Immature natural killer cell (primary cell): ENCODE data around the gene GNB5. TPM values are rescaled to one million over a fixed set of nuclear protein-coding genes. Genes with fewer than 3 reads are reported as not detected.
A peak's percentile ranks its signal among the peaks of the same experiment; 100 is the strongest.
"Not testable (repeated sequence)": the region's sequence is repeated elsewhere in the genome, so short reads cannot be mapped to it uniquely, and the experiment has no call there.

ENCODE experiments used
- DNase-seq, 3 donors: peaks; one replicate each; pipeline ENCODE4 v3.0.0; 2022; ENCODE audit warnings: mixed read lengths in 1 of 3
- H3K27ac Mint-ChIP-seq, 6 donors: one replicate each; pipeline ENCODE4 v1.8.0; 2020; ENCODE audit warnings: mixed read lengths in 6 of 6, mild to moderate bottlenecking in 5 of 6, inconsistent platforms in 4 of 6, moderate library complexity in 3 of 6
- H3K27me3 Mint-ChIP-seq, 3 donors: one replicate each; pipeline ENCODE4 v1.8.0; 2020 to 2021; ENCODE audit warnings: low read depth in 3 of 3, mild to moderate bottlenecking in 3 of 3, mixed read lengths in 3 of 3, moderate library complexity in 3 of 3, inconsistent platforms in 1 of 3
- H3K36me3 Mint-ChIP-seq, 3 donors: one replicate each; pipeline ENCODE4 v1.8.0; 2020; ENCODE audit warnings: mixed read lengths in 3 of 3, inconsistent platforms in 2 of 3, mild to moderate bottlenecking in 2 of 3
- H3K4me1 Mint-ChIP-seq, 2 donors: one replicate each; pipeline ENCODE4 v1.8.0; 2020; ENCODE audit warnings: inconsistent platforms in 2 of 2, mild to moderate bottlenecking in 2 of 2, mixed read lengths in 2 of 2, moderate library complexity in 1 of 2
- H3K4me3 Mint-ChIP-seq, 5 donors: one replicate each; pipeline ENCODE4 v1.8.0; 2020; ENCODE audit warnings: mild to moderate bottlenecking in 5 of 5, mixed read lengths in 5 of 5, inconsistent platforms in 3 of 5, moderate library complexity in 3 of 5
- H3K9me3 Mint-ChIP-seq, 6 donors: one replicate each; pipeline ENCODE4 v1.8.0; 2020; ENCODE audit warnings: mild to moderate bottlenecking in 6 of 6, mixed read lengths in 6 of 6, inconsistent platforms in 4 of 6, moderate library complexity in 3 of 6
- polyA plus RNA-seq, 3 donors: library from polyadenylated mRNA; unstranded; fragments of 300-500 nt; fragmentation: Illumina TruSeq; gene quantifications; one replicate each; pipeline ENCODE4 v1.2.3, GENCODE V29; 2021

GNB5 gene
- polyA plus RNA-seq, 3 donors from 2014 or later, result 19.0 to 23.6 (median 22.3) TPM

DNA sequence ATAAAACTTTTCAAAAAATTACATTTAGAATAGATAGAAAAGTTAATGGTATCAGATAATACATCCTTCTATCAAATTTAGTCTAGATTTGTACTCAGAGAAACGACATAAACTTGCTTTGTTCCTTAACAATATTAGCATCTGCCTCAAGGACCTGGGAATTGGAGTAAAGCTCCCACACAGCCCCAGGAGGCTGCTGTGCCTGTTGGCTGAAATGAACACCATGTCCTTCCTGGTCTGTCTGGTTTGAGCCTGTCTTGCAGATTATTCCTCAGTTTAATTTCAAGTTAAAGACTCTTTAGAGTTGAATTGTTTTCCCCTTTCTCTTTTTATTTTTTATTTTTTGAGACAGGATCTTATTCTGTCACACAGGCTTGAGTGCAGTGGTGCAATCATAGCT lies 19.4 kb downstream of the GNB5 start:
- DNase-seq, result no peak
- peaks cover 2 to 6% of the 10 kb centered on the region in 2 donors for H3K4me1 Mint-ChIP-seq
- H3K27me3 Mint-ChIP-seq, result peaks cover 1 to 2% (median 2%) of the 10 kb centered on the region in 3 donors
- no peak overlapping the region for H3K4me3 Mint-ChIP-seq
- peaks cover 0 to 5% (median 0%) of the 10 kb centered on the region in 3 donors for H3K36me3 Mint-ChIP-seq
- no peak overlapping the region for H3K27ac Mint-ChIP-seq
- no peaks in the 10 kb centered on the region for H3K9me3 Mint-ChIP-seq

DNA sequence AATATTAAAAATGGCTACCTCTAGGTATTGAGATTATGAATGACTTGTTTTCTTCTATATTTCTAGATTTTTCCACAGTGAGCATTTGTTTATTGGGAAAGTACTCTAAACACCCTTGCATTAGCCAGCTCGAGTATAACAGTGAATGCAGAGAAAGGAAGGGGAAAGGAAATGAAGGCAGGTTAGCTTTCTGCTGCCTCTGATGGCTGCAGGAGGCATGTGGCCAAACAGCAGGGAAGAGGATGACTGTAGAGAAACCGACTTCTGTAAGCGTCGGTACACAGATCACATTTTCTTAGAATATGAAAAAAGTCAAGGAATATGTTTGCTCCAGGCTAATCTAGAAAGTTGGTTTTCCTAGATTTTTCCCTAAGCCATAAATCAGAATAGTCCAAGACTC lies 19.8 kb downstream of the GNB5 start:
- Mint-ChIP-seq H3K9me3 (no peaks in the 10 kb centered on the region), H3K4me3 (no peak overlapping the region), H3K27me3 (peaks cover 0 to 2% (median 1%) of the 10 kb centered on the region in 3 donors), H3K27ac (peak overlapping the region in 1 of 6 donors; percentile 5), H3K4me1 (peaks cover 2 to 6% of the 10 kb centered on the region in 2 donors), H3K36me3 (peaks cover 0 to 5% (median 0%) of the 10 kb centered on the region in 3 donors)
- no peak for DNase-seq

DNA sequence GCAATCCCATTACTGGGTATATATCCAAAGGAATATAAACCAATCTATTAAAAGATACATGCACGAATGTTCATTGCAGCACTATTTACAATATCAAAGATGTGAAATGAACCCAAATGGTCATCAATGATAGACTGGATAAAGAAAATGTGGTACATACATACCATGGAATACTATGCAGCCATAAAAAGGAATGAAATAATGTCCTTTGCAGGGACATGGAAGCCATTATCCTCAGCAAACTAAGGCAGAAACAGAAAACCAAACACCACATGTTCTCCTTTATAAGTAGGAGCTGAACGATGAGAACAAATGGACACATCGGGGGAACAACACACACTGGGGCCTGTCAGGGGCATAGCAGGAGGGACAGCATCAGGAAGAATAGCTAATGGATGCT lies 21.0 kb downstream of the GNB5 start:
- not testable (repeated sequence) for H3K4me1 Mint-ChIP-seq, DNase-seq, H3K9me3 Mint-ChIP-seq, H3K4me3 Mint-ChIP-seq, H3K27ac Mint-ChIP-seq, H3K27me3 Mint-ChIP-seq, H3K36me3 Mint-ChIP-seq

DNA sequence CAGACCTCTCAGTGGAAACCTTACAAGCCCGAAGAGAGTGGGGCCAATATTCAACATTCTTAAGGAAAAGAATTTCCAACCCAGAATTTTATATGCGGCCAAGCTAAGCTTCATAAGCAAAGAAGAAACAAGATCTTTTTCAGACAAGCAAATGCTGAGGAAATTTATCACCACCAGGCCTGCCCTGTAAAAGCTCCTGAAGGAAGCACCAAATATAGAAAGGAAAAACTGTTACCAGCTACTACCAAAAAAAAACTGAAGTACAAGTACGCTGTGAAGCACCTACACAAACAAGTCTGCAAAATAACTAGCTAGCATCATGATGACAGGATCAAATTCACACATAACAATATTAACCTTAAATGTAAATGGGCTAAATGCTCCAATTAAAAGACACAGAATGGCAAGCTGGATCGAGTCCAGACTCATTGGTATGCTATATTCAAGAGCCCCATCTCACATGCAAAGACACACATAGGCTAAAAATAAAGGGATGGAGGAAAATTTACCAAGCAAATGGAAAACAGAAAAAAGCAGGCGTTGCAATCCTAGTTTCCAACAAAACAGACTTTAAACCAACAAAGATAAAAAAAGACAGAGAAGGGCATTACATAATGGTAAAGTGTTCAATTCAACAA lies 25.6 kb downstream of the GNB5 start:
- H3K4me3 Mint-ChIP-seq, H3K4me1 Mint-ChIP-seq, H3K36me3 Mint-ChIP-seq: not testable (repeated sequence)

DNA sequence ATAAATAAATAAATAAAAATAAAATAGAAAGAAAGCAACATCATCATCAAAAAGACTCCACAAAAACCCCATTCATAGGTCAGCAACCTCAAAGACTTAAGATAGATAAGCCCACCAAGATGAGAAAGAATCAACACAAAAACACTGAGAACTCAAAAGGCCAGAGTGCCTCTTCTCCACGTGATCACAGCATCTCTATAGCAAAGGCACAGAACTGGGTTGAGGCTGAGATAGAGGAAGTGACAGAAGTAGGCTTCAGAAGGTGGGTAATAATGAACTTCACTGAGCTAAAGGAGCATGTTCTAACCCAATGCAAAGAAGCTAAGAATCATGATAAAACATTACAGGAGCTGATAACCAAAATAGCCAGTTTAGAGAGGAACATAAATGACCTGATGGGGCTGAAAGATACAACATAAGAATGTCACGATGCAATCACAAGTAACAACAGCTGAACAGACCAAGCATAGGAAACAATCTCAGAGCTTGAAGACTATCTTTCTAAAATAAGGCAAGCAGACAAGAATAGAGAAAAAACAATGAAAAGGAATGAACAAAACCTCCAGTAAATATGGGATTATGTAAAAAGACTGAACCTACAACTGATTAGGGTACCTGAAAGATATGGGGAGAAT lies 26.4 kb downstream of the GNB5 start:
- Mint-ChIP-seq H3K27ac (no peak overlapping the region), H3K4me3 (no peak overlapping the region)
- DNase-seq, result no peak

More for the DNA sequence above, 25.6 kb downstream of the GNB5 start:
- not testable (repeated sequence) for H3K9me3 Mint-ChIP-seq, DNase-seq, H3K27me3 Mint-ChIP-seq, H3K27ac Mint-ChIP-seq

DNA sequence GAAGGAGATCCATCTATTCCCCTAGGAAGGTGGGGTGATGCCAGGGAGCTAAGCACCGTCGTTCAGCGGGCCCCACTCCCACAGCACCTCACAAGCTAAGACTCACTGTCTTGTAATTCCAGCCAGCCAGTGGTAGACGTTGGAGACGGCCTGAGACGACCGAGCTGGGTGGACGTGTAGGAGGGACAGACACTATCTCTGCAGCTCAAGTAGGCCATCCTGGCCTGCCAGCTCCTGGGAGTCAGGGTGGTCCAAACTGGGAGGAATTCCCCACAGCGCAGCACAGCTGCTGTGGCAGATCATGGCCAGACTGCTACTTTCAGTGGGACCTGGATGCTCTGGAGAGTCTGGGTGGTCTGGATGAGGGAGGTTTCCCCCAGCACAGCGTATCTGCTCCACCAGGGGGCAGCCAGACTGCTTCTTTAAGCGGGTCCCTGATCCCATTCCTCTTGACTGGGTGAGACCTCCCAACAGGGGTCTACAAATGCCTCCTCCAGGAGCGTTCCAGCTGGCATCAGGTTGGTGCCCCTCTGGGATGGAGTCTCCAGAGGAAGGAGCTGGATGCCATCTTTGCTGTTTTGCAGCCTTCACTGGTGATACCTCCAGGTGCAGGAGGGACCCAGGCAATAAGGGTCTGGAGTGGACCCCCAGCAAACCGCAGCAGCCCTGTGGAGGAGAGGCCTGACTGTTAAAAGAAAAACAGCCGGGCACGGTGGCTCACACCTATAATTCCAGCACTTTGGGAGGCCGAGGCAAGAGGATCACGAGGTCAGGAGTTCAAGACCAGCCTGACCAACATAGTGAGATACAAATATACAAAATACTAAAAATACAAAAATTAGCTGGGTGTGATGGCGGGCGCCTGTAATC lies 27.6 kb downstream of the GNB5 start:
- DNase-seq, result peak in 1 of 3 donors; percentile 10
- Mint-ChIP-seq H3K36me3 (peaks cover 9 to 14% (median 11%) of the 10 kb centered on the region in 3 donors), H3K9me3 (no peaks in the 10 kb centered on the region), H3K4me3 (no peak overlapping the region), H3K4me1 (no peaks in the 10 kb centered on the region), H3K27ac (no peak overlapping the region), H3K27me3 (no peaks in the 10 kb centered on the region)

More for the DNA sequence above, 26.4 kb downstream of the GNB5 start:
- H3K36me3 Mint-ChIP-seq, result peaks cover 8 to 10% (median 9%) of the 10 kb centered on the region in 3 donors
- no peaks in the 10 kb centered on the region for H3K27me3 Mint-ChIP-seq
- H3K4me1 Mint-ChIP-seq, result no peaks in the 10 kb centered on the region
- no peaks in the 10 kb centered on the region for H3K9me3 Mint-ChIP-seq

DNA sequence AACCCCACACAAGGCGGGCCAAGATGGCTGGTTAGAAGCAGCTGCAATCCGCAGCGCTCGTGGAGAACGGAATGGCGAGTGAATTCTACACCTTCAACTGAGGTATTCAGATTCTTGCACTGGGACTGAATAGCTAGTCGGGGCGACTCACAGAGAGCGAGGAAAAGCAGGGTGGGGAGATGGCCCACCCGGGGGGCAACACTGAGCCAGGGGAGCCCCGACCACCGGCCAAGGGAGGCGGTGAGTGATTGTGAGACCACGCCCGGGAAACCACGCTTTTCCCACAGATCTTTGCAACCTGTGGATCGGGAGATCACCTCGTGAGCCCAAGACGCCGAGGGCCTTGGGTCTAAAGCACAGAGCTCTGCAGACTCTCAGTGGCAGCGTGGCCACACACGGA lies 28.3 kb downstream of the GNB5 start:
- DNase-seq, result no peak
- Mint-ChIP-seq H3K27me3 (peaks cover 0 to 2% (median 0%) of the 10 kb centered on the region in 3 donors), H3K4me1 (no peaks in the 10 kb centered on the region), H3K36me3 (peaks cover 9 to 14% (median 11%) of the 10 kb centered on the region in 3 donors), H3K27ac (no peak overlapping the region), H3K4me3 (no peak overlapping the region), H3K9me3 (no peaks in the 10 kb centered on the region)

DNA sequence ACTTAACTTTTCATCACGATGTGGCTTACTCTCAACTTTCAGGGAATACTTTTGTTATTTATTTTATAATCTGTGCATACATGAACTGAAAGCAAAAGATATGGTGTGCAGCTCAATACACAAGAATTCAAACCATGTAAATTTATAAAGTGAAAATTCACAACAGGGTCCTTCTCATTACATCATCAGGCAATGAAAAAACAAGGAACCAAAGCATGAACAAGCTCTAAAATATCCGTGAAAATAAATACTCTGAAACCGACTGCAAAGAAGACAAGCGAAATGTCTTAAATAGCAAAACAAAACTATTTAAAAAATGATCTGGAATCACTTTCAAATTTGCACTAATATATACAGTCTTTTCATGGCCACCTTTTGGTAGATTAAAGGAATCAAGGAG lies 28.9 kb downstream of the GNB5 start:
- peaks cover 0 to 2% (median 0%) of the 10 kb centered on the region in 3 donors for H3K27me3 Mint-ChIP-seq

DNA sequence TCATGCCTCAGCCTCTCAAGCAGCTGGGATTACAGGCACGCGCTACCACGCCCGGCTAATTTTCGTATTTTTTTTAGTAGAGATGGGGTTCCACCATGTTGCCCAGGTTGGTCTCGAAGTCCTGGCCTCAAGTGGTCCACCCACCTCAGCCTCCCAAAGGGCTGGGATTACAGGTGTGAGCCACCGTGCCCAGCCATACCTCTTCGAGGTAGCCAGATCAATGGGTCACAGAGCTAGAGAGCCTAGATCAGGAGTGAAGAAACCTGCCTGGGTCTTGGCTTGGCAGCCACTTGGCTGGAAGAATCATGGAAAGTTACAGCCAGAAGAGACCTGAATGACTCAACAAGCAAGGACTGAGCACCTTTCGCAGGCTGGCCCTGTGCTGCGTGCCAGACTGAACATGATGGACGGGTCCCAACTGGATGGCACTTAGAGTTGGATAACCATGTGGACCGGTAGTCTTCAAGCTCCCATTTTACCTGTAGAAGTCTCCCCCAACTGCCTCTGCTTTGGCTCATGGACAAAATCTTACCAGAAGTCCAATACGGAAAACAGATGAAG lies 29.7 kb downstream of the GNB5 start:
- H3K4me1 Mint-ChIP-seq, result no peaks in the 10 kb centered on the region
- peaks cover 0 to 2% (median 0%) of the 10 kb centered on the region in 3 donors for H3K27me3 Mint-ChIP-seq
- H3K9me3 Mint-ChIP-seq, result no peaks in the 10 kb centered on the region
- H3K27ac Mint-ChIP-seq, result no peak overlapping the region
- H3K4me3 Mint-ChIP-seq, result no peak overlapping the region
- peaks cover 9 to 14% (median 11%) of the 10 kb centered on the region in 3 donors for H3K36me3 Mint-ChIP-seq
- DNase-seq, result no peak

More for the DNA sequence above, 28.9 kb downstream of the GNB5 start:
- H3K27ac Mint-ChIP-seq, result no peak overlapping the region
- peaks cover 9 to 14% (median 11%) of the 10 kb centered on the region in 3 donors for H3K36me3 Mint-ChIP-seq
- no peak for DNase-seq
- H3K9me3 Mint-ChIP-seq, result no peaks in the 10 kb centered on the region
- H3K4me3 Mint-ChIP-seq, result no peak overlapping the region
- H3K4me1 Mint-ChIP-seq, result no peaks in the 10 kb centered on the region

DNA sequence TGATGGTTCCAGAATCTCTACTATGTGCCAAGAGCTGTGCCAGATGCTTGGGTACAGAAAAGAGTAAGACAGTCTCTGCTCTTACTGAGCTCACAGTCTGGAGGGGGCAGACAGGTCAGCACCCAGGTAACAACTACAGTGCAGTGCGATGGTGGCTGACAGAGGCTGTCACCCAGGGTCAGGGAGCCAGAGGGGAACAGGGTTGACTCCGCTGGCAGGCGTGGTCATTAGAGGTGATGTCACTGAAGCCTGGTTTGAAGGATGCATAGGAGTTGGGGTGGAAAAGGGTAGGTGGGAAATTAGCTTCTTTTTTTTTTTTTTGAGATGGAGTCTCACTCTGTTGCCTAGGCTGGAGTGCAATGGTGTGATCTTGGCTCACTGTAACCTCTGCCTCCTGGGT lies 31.5 kb downstream of the GNB5 start:
- DNase-seq, result no peak
- H3K4me1 Mint-ChIP-seq, result peaks cover 0 to 5% of the 10 kb centered on the region in 2 donors
- peaks cover 0 to 2% (median 0%) of the 10 kb centered on the region in 3 donors for H3K27me3 Mint-ChIP-seq
- no peak overlapping the region for H3K27ac Mint-ChIP-seq
- H3K9me3 Mint-ChIP-seq, result no peaks in the 10 kb centered on the region
- peaks cover 9 to 14% (median 11%) of the 10 kb centered on the region in 3 donors for H3K36me3 Mint-ChIP-seq
- H3K4me3 Mint-ChIP-seq, result no peak overlapping the region

DNA sequence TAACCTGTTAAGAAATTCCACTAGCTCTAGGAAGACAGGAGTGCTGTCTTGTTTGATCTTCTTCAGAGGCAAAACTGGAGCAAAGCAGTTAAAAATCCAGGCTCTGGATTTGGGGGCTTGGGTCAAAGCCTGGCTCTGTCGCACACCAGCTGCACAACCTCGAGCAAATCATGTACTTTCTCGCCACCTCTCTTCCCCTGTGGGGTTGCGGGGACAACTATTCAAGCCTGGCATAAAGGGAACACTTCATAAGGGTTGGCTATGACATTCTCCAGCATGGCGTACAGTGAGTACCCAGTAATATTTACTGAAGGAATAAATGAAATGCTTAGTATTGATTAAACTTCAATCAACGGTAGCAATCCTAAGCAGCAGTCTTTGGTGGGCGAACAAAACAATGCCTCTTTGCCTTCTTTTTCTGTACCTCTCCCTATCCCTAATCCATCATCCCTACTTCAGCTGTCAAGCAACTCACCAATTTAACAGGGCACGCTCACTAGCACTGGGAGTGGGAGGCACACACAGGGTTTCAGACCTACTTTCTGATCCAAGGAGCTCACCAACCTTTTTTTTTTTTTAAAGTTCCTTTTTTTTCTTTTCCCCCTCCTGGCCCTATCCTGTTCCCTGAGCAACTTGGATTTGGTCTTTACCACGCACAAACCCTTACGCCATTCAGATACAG lies 33.0 kb downstream of the GNB5 start:
- Mint-ChIP-seq H3K27me3 (peaks cover 0 to 2% (median 0%) of the 10 kb centered on the region in 3 donors), H3K36me3 (peaks cover 11 to 14% (median 13%) of the 10 kb centered on the region in 3 donors), H3K4me3 (no peak overlapping the region), H3K4me1 (peaks cover 0 to 5% of the 10 kb centered on the region in 2 donors), H3K27ac (no peak overlapping the region), H3K9me3 (no peaks in the 10 kb centered on the region)
- DNase-seq, result no peak

DNA sequence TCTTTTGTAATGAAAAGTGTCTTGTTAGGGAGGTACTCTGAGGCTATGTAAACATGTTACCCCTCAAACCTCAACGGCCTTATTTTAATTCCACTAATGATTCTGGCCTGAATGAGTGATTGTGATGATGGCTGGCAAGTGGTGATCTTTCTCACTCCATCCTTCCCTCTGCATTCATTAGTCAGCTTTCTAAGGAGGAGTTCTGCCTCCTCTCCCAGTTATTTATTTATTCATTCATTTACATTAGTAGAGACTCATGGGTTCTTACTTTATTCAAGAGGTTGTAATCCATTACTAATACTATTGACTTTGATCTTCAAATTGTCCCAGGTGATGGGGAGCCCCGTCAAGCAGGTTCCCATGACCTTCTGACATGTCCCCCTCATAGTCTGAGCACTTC lies 35.3 kb downstream of the GNB5 start:
- Mint-ChIP-seq H3K9me3 (no peaks in the 10 kb centered on the region), H3K4me3 (no peak overlapping the region), H3K27me3 (peaks cover 0 to 2% (median 0%) of the 10 kb centered on the region in 3 donors), H3K4me1 (peaks cover 0 to 5% of the 10 kb centered on the region in 2 donors), H3K27ac (no peak overlapping the region), H3K36me3 (peaks cover 7 to 12% (median 8%) of the 10 kb centered on the region in 3 donors)
- no peak for DNase-seq
